ENCODE data around the gene LEMD2.

- TF ChIP-seq CTCF (IDR thresholded peaks at IDR 0.05): no peak
- TF ChIP-seq POLR2A (IDR thresholded peaks at IDR 0.05): no peak
These were observed 15.9 kb downstream of the LEMD2 start for GRCh38 chr6:33772902-33773472.

All from esophagus squamous epithelium (tissue), 4 donors.